Measurements from ENCODE around the gene KRTAP10-6.
"Not testable (repeated sequence)": the region's sequence is repeated elsewhere in the genome, so short reads cannot be mapped to it uniquely, and the experiment has no call there.

The KRTAP10-6 gene

DNA sequence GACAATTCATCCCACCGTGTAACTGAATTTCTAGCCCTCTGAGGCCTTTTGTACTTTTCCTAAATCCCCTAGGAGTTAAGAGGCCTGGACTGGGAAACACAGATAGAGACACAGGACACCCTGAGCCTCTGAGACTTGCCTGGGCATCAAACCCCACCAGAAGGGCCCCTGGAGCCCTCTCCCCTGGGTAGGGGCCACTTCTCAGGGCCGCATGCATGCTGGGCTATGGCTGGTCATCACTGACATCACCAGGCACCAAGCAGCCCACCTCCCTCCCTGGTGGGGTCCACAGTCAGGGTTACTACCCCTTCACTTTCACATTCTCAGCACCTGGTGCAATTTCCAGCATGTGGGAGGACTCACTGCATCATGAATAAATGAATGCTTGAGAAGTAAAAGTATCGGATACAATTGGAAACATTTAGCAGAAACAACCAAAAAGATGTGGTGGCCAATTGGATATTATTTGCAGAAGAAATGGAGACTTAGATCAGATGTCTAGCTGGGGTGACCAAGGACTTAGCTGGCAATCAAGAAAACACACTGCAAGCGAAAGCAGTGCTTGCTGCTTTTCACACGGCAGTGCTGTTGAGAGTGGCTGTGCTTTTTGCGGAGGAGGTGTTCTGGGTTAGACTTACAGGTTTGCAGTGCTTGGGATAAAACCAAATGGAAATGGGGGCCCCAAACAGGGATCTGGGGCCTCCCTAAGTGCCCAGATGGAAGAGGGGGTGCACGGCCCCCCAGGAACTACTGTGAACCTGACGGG is 7.1 kb upstream of the KRTAP10-6 start:
- DNase-seq (ENCODE audit: low read depth, low spot score): no peak

DNA sequence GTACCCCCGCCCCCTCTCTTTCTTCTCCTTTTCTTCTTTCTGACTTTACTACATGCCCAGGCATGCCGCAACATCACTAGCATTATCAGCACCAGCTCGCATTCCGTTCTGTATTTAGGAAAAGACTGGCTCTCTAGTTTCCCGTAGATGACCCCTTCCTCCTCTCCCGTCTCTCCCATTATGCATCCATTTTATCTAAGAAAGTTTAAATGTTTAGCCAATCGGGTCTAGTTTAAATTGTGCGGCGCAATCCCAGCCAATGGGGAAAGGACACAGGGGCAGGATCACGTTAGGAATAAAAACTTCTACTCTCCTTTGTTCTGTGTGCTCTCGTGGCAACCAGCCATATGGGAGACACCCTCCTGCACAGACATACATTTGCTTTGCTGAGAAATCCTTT is 5.8 kb upstream of the KRTAP10-6 start:
- no peak for DNase-seq (ENCODE audit: low read depth, low spot score)

DNA sequence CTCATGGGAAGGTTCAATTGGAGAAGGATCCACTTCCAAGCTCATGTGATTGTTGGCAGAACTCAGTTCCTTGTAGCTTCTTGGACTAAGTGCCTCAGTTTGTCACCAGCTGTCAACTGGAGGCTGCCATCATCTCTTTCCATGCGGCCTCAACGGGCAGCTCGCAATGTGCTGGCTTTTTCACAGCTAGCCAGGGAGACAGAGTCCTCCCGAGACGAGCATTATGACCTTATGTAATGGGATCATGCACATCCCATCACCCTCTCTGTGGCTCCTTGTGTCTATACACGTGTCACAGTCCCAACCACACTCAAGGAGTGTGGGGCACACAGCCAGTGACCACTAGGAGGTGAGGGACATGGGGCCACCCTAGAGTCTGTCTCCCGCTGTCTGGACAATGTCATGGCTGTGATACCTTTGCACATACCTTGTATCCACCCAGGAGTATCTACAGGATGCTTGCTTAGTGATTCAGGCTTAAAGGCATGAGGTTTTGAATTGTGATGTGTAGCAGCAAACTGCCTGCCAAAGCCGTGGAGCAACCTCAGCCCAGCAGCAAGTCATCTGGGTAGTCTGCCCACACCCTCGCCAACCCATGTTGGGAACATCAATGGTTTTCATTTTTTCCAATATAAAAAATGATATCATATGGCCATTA is 3.9 kb upstream of the KRTAP10-6 start:
- DNase-seq (ENCODE audit: low read depth, low spot score): no peak

DNA sequence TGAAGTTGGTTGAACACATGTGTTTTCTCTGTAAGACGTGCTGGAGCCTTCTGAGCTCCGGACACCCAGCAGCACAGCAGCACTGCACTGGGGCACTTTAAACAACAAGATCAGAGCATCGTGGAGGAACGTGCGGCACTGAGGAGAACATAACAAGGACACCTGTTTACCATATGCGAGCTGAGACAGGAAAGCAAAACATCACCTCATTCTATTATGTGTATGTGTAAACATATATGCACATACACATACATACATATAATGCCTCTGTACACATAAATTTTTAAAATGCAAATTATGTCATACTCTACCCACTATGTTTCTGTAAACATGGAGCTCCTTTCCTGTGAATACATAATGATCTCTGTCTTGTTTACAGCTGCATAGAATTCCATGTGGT is 3.2 kb upstream of the KRTAP10-6 start:
- no peak for DNase-seq (ENCODE audit: low read depth, low spot score)

DNA sequence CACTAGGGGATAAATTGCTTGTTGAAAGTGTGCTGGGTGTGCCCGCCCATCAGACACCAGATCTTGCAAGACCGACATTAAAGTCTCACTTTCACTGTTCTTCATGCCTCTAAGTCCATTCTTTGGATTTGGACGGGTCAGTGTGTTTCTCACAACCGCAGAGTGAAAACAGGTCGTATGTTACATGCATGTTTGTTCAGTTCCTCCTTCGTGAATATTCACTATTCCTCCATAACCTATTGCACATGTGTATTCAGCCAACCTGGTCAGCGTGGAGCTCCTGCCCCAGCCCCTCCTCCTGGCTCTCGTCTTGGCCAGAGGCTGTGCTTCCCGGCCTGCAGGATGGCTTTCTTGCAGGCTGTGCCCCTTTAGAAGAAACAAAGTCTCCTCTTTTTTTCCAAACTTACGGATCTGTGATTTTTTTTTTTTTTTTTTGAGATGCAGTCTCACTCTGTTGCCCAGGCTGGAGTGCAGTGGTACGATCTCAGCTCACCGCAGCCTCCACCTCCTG is 2.2 kb upstream of the KRTAP10-6 start:
- no peak for DNase-seq (ENCODE audit: low read depth, low spot score)

DNA sequence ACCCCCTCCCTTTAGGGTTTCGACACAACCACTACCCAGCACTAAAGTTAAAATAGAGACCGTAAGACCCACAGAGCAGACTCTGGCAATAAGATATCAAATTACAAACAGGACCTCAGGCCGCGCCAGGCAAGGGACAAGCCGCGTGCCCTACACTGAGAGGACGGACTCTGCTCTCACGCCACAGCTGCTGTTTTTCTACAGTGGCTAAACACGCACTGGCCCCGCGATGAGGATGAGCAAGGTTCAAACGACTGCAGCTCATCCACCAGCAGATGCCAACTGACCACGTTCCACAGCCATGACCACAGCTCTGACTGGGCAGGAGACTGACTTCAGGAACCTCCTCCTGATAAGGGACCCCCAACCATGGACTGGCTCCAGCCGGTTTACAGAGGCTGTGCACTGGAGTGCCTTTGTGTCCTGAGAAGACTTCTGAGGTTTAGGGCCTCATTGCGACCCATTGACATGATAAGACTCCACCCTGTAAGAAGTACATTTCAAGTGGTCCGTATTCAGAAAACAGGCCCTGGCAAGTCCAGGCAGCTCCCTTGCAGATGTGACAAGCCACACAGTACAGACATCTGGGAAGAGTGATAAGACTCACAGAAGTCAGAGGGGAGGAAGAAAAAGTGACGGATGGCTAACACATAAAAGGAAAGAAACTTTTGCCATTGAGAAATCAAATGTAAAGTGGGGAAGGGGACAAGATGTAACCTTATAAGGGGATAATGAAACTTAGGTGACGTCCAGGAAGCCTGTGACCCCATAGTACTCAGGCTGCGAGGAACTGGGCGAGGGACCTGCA is 1.5 kb upstream of the KRTAP10-6 start:
- no peak for DNase-seq (ENCODE audit: low read depth, low spot score)

DNA sequence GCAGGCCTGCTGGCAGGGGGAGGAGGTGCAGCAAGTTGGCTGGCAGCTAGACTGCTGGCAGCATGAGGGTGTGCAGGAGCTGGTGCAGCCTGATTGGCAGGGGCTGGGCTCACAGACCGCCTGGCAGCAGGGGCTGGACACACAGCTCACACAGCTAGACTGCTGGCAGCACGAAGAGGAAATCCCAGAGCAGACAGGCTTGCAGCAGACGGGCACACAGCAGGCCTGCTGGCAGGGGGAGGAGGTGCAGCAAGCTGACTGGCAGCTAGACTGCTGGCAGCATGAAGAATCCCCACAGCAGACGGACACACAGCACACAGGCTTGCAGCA is 539 bp downstream of the KRTAP10-6 start:
- DNase-seq (ENCODE audit: low read depth, low spot score): not testable (repeated sequence)

DNA sequence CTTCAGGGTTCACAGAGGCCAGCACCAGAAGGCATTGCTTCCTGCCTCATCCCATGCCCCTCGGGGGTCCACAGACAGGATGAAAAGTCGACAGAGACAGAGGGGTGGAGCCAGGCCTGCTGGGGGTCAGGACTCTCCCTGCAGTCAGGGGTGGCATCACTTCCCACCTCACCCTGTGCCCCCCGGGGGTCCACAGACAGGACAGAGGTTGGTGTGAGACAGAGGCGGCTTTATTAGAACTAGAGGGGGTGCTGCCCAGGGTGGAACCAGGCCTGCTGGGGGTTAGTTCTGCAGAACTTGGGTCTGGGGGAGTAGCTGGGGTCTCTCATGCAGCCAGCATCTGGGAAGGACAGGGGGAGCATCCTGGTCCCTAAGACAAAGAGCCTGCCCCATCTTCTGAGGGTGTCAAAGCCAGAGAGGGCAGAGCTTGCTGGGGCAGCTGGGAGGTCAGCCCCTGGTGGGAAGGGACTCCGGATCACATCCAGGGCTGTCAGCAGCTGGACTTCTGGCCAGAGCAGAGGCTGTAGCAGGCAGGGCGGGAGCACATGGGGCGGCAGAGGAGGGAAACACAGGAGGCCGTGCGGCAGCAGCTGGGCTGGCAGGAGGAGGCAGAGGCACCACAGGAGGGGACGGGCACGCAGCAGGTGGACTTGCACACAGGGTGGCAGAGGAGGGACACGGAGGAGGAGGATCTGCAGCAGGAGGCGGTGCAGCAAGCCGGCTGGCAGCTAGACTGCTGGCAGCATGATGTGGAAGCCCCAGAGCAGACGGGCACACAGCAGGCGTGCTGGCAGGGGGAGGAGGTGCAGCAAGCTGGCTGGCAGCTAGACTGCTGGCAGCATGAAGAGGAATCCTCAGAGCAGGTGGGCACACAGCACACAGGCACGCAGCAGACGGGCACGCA is 1.2 kb downstream of the KRTAP10-6 start:
- DNase-seq (ENCODE audit: low read depth, low spot score): not testable (repeated sequence)

DNA sequence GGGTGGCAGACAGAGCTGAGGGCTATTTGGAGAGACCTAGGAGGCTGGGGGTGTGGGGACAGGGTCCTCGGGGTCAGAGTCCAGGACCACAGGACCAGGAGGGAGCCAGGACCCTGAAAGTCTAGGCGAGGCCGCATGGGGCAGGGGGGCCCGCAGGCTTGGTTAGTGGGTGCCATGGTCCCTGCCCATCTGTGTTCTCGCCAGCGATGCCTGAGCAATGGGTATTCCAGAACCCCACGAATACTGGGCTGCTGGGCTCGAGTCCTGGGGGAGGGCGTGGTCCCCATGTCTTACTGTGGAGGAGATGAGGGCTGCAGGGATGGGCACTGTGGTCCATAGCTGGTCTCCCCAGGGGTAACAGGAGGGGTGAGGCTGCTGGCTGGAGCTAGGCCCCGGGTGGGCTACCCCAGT is 2.0 kb downstream of the KRTAP10-6 start:
- DNase-seq (ENCODE audit: low read depth, low spot score): no peak

DNA sequence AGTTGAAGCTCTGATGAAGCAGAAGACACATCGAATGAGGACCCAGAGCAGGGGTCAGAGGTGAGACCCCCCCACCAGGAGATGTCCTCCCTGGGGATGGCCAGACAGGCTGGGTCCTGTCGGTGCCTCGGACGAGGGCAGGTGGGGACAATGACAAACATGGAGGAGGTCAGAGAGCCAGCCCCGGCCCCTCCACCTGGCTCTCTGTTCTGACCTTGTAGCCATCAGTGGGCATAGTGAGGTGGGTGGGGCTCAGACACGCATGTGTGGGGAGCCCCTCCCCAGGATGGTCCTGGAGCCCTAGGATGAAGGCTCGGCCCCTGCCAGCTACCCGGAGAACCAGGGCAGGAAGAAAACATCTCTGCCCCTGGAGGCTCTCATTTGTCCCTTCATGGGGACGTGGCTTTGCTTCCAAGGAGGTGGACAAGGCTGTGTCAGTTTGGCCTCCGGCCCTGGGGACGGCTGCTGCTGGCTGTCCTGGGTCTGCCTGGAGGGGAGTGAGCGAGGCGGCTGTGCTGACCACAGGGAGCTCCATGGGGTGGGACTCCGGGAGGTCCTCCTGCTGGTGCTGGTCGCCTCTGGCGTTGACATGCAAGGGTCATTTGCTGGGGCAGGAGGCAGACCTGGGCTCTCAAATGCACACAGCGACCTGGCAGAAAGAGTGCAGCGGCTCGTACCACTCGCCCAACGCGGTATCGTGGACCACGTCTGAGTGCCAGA is 2.6 kb downstream of the KRTAP10-6 start:
- DNase-seq (ENCODE audit: low read depth, low spot score): no peak

DNA sequence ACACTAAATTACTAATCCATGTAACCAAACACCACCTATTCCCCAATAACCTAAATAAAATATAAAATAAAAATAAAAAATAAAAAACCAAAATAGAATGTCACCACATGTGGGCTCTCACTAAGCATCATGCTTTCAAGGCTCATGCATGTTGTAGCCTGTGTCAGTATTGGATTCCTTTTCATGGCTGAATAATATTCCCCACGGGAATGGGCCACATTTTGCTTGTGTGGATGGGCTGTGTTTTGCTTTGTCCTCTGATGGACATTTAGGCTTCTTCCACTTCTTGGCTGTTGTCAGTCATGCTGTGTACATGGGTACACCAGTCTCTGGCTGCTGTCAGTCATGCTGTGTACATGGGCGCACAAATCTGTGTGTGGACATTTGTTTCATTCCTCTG is 3.2 kb downstream of the KRTAP10-6 start:
- DNase-seq (ENCODE audit: low read depth, low spot score): no peak

DNA sequence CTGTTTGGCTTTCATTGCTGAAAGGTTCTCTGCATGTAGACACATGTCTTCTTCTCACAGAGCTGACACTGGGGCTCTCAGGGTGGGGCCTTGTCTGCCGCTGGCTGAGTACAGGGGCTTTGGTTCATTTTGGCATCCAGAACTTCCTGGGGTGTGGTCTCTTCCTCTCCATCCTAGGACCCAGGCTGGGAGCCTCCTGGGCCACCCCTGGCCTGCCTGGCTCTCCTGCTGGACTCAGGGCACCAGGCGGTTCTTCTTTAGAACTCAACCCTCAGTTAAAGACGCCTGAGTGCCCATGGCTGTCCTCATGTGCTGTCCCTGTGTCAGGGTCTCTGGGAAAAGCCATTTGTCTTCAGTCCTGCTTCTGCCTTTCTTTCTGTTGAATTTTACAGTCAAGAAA is 6.4 kb downstream of the KRTAP10-6 start:
- DNase-seq (ENCODE audit: low read depth, low spot score): no peak

DNA sequence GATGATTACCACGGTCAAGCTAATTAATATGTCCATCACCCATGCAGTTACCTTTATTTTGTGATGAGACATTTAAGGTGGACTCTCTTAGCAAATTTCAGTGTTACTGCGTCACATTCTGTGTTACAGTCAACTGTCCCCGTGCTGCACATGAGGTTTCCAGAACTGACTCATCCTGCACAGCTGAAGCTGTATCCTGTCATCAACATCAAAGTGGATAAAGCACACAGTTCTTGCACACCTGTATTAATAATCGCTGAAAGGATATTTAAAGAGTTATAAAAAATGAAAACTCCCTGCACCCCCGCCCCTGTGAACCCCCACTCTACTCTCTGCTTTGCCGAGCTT is 8.5 kb downstream of the KRTAP10-6 start:
- DNase-seq (ENCODE audit: low read depth, low spot score): no peak

DNA sequence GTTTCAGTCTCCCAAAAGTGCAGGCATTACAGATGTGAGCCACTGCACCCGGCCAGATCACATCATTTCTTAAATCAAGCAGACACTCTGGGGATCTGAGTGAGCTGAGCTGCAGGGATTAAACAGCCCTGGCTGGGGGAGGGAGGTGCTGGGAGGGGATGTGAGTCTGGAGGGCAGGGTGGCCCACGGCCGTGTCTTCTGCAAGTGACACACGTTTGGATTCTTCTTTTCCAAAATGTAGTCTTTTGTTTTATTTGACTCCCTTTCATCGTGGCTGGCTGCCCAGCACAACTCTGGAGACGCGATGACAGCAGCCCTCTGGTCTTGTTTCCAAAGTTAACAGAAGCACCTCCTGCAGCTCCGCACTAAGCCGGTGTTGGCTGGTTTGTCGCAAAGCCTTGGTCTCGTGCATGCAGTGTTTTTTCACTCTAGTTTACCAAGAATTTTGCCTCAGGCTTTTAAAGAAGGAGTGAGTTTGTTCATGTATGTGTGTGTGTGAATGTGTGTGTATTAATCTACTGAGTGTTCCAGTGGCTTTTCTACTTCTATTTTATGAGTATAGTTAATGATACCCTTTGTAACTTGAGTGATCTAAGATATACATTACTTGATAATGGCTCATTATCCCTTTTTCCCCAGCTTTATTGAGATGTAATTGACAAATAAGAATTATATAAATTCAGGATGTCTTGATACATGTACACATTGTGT is 9.1 kb downstream of the KRTAP10-6 start:
- DNase-seq (ENCODE audit: low read depth, low spot score): no peak

DNA sequence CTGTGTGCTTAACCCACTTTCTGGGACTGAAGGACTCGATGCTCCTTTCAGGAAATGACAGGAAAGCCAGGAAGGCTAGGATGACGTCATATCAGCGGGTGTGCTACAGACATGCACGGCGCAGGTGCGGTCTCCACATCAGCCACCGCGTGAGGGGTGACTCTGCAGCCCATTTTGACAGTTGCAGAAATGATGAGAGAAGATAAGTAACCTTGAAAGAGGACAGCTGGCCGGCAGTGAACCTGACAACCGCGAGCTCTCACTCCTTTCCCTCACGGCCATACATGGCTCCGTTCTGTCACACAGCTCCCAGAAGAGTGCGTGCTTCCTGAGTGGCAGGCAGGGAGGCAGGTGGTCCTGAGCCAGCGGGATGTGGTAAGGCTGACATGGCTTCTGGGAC is 10.2 kb downstream of the KRTAP10-6 start:
- no peak for DNase-seq (ENCODE audit: low read depth, low spot score)

DNA sequence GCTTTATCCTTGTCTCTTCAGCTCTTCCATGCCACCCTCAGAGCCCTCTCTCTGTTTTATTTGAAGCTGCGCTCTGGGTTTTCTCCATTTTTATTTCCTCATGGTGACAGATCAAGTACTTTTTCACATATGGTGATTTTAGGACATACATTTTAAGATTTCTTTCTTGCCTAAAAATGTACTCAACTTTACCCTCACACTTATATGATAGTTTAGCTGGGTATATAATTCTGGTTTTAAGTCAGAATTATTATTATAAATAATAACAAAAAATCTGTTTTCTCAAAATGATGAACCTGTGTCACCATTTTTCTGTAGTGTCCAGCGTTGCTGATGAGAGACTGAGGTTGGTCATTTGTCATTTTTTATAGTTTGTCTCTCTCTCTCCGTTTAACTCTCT is 11.1 kb downstream of the KRTAP10-6 start:
- DNase-seq (ENCODE audit: low read depth, low spot score): no peak

DNA sequence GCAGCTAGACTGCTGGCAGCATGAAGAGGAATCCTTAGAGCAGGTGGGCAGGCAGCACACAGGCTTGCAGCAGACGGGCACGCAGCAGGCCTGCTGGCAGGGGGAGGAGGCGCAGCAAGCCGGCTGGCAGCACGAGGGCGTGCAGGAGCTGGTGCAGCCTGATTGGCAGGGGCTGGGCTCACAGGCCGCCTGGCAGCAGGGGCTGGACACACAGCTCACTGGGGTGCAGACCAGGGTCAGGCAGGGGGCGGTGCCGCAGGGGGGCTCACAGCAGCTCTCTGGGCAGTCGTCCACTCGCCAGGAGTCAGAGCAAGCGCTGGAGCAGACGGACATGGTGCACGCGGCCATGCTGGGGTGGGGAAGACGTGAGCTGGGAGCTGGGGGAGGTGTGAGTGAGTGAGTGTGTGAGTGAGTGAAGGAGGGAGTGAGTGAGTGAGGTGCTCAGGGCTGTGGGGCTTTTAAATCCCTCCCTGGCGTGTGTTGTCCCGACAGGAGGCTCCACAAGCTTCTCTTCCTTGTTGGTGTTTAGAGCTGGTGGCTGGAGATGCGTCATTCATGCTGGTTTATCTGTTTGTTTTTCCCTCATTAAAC is 12.0 kb downstream of the KRTAP10-6 start, which contains the start of gene KRTAP10-5:
Gene KRTAP10-5, minus strand, starts transcription at position 374 of the 591 bp plus-strand sequence. Its CDS starts 26 bp downstream, at position 348.
- not testable (repeated sequence) for DNase-seq (ENCODE audit: low read depth, low spot score)

DNA sequence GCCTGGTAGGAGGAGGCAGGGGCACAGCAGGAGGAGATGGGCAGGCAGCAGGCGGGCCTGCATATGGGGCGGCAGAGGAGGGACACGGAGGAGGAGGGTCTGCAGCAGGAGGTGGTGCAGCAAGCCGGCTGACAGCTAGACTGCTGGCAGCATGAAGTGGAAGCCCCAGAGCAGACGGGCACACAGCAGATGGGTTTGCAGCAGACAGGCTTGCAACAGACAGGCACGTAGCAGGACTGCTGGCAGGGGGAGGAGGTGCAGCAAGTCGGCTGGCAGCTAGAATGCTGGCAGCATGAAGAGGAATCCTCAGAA is 12.5 kb downstream of the KRTAP10-6 start:
- DNase-seq (ENCODE audit: low read depth, low spot score): no peak

DNA sequence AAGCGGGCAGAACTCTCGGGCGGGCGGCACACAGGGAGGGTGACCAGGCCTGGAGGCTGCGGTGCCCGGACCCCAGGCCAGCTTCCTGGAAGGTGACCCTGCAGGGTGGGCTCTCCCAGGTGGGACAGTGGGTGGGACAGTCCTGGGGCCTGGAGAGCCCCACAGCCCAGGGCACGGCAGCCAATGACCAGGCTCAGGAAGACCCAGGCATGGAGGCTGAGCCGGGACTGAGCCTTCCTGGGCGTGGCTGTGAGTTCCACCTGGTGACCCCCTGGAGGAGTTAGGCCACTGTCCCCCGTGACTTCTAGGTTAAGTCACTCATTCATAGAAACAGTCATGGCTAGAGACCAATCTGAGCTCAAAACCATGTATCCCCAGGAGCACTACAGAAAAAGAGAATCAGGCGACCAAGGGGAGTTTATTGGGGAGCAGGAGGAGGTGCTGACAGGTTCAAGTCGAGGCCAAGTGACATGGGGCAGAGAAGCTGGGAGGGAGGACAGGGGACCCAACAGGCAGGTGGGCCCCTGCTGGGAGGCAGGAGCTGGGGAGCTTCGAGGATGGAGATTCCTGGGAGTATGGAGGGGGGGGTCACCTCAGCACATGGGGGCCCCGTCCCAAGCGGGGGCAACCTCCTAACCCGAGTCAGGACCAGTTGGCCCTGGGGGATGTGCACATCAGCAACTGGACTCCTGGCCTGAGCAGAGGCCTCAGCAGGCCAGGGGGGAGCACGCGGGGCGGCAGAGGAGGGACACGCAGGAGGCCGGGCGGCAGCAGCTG is 13.1 kb downstream of the KRTAP10-6 start:
- no peak for DNase-seq (ENCODE audit: low read depth, low spot score)
